NCI-H69 (cell line): ENCODE results near the gene ZNF592.

Source experiments
- DNase-seq: peaks from one replicate; lab custom pipeline; 2025; lab: John Stamatoyannopoulos, UW

The ZNF592 gene

DNA sequence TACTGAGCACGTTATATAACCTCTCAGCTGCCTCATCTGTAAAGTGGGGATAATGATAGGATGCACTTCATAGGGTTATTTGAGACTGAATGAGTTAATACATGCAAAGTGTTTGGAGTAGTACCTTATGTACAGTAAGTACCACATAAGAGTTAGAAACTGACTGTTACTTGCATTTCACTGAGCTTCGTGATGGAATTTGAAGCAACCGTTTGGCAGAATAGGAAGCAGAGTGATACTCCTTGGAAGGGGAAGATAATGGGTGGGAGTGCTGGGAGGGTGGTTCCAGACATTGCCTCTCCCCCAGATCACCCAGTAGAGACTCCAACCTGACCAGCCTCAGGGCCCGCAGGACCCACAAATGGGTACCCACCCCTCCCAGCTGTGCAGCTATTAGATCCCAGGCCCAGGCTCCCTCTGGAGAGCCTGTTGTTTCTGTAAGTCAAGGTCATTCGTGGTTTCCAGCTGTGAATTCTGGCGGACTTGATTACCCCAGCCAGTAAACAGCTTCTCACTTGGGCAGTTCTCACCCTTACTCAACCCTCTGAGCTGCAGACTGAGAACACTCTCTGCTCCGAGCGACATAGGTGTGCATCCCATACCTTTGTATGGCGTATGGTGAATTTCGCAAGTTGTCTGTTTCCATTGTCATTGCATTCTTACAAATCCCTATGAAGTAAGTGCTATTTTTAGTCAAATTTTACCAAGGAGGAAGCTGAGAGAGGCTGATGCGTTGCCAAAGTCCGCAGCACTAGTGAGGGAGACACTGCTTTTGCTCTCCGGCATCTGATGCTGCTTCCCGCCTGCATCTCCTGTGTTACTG, 79.9 kb downstream of the ZNF592 start:
- no peak for DNase-seq

DNA sequence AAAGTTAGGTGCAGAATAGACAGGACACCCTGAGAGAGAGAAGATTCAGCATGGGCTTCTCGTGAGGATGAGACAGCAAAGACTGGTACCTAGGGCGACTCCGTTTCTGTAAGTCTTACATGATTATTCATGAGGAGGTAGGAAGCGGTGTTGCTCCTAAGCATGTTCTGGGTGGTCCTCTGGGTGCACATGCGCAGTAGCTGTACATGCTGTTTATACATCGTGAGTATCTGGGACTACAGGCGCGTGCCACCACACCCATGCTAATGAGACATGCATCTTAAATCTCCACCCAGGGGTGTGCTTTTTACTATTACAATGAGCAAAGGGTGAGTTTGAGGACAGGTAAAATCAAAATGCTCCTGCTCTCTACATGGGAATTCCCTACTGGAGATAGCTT, 81.0 kb downstream of the ZNF592 start:
- DNase-seq = peak; percentile 7

DNA sequence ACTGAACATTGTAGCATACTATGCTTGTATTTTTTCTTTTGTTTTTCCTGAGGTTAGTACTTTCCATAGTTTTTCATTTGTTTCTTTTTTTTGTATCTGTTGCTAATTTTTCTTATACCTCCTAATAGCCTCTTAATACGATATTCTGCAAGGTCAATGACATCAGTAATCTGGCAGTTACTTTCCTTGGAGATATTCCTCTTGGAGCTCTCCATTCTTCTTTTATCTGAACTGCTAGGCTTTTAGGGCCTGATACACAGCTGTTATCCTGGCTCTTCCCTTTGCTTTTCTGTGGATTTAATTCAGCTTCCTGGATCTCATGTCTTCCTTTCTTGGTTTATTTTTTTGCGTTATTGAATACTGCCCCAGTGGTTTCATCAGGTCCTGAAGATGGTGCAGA, 81.6 kb downstream of the ZNF592 start:
- no peak for DNase-seq

DNA sequence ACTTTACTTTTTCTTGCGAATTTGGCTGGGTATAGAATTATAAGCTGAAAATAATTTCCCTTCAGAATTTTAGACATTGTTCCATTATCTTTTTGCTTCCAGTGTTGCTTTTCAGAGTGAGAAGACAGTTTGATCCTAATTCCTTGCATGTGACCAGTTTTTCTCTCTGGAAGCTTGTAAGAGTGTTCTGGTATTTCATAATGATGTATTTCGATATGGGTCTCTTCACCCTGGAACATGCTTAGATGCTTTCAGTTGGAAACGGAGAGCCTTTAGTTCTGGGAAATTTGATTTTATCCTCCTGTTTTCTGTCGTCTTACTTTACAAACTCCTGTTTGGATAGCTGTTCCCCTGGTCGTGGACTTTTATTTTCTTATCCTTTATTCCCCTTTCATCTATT, 82.6 kb downstream of the ZNF592 start:
- no peak for DNase-seq

DNA sequence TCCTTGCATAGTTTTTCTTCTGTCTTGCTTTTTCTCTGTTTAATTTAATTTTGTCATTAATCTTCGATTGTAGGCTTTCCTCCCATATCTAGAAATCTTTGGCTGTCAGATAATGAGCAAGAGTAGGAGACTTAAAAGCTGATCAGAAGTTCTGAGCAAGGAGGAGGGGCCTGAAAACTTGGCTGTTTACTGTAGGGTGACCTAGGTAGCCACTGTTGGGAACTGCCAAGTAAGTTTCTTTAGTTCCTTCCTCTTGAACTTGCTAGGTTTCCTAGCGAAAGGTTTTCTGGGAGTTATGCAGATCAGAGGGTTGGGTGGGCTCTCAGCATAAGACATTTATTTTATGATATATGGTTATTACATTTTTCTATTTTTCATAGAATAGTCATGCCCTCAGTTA, 83.2 kb downstream of the ZNF592 start:
- no peak for DNase-seq

DNA sequence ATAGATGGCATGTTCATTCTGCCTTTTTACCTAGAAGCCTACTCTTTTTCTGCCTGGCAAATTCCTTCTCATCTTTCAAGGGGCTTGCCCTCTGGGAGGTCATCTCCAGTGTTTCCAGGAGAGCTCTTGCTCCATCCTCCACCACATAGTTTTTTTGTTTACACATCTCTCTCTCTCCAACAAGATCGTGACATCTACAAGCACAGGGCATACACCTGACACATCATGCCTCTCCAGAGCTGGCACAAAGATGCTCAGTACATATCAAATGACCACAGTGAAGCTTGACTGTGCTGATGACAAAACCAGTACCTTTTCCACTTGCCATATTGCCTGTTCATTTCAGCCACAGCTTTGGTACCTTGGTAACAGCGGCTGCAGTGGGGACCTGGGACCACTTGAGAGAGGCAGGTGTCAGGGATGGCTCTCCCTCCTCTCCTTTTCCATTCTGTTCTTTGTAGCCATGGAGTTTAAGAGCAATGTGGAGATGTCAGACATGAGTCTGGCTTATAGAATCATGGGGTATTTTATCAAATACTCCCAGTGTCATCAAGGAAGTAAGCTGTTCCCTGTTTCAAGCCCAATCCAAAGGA, 84.2 kb downstream of the ZNF592 start:
- no peak for DNase-seq

DNA sequence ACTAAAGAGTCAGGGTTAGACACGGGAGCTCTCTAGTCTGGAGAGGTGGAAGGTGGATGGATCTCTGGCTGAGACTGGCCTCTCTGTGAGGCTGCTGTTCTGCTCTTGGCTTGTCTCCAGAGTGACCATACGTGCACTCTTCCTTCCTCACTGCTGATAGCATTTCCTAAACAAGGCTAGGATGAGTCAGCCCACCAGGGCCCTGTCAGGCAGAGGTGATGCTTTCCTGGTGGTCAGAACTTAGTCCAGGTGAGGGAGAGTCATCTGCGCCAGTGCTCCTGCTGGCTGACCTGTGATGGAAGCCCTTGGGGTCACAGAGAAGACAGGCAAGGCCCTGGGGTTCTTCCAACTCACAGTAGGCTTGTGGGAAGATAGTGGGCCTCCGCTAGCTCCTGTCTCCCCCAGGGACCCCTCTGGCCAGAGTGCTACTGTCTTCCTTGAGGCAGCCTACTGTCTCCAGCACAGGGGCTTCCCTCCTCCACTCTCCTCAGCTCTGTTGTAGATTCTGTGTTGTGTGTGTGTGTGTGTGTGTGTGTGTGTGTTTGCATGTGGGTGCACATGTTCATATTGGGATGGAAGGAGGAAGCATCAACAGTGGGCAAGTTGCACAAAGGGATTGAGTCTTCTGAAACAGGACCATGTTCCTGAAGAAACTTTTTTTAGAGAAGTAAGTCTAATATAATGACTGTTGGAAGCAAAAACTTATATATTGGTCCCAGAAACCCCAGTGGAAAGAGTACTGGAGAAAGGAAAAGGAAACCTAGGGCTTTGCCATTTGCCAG, 85.2 kb downstream of the ZNF592 start:
- no peak for DNase-seq

DNA sequence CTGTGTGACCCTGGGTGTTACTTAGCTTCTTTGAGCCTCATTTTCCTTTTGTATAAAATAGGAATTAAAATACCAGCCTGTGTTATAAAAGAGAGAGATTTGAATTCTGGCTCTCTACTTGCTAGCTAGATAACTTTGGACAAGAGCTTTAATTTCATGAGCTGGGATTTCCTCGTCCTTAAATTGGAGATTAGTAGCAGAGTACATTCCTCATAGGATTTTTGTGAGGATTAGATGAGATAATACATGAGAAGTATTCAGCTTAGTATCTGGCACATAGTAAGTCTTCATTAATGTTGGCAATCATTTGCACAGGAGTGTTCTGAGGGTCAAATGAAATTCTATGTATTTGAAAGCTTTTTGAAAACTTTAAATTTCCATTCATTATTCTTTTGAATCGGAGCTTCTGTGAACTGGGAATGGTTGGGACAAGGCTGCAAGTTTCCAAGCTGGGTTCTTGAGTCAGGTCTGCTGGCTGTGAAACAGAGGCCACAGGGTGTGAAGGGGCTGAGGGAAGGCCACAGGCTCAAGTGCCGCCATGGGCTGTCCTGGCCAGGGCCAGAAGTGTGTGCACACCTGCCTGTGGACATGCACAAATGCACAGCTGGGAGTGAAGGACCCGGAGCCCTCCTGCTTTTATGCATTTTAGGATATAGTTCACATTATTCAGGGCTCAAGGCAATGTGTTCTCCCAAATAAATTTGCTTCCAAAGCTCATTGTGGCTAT, 86.0 kb downstream of the ZNF592 start:
- no peak for DNase-seq

DNA sequence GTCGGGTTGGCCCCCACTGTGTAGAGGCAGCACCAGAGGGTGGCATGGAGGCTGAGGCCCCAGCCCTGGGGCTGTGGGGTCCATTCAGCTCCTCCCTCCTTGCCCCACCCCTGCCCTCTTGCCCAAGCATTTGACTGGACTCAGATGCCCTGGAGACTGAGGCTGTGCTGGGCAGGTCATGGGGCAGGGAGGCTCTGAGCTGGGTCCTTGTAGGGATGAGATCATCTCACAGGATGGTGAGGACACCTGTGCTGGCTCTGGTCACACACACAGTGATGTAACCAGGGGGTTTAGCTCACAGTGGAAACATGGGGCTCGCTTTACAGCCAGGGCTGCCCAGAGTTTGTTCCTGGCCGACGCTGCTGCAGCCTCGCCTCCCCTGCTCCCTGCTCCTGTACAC, 86.6 kb downstream of the ZNF592 start:
- no peak for DNase-seq

DNA sequence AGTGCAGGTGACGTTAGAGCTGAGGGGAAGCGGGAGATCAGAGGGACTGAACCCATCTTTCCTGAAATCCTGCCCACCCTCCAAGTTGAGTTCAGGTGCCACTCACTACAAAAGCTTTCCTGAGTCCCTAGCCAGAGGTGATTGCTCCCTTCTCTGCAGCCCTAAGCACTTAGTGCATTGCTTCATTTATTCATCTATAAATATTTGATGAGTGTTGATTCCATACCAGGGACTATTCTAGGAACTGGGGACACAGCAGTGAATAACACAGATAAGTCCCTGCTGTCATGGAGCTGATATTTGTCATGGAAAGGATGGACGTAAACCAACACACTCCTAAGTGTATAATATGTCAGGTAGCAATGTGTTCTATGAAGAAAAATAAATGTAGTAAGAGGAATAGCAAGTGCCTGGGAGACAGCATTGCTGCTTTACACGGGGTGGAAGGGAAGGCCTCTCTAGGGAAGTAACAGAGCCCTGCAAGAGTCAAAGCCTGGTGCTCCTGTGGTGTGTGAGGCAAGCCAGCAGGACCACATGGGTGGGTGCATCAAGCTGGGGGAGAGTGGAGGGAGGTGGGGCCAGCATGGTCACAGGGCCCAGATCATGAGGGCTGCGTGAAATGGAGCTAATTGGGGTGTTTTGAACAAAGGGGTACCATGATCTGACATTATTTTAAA, 87.4 kb downstream of the ZNF592 start:
- no peak for DNase-seq

DNA sequence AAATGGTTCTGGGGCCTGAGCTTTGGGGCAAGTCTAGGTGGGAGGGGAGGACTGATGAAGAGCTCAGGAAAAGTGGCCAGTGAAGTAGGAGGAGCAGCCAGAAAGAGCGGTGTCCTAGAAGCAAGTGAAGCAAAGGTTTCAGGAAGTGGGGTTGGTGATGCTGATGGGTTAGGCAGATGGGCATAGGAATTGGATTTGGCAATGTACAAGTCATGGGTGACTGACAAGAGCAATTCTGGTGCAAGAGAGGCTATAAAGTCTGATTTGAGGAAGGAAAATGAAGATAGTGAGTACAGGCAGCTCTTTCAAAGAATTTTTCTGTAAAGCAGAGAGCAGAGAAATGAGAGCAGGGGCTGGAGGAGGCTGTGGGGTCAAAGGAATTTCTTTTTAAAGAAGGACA, 88.5 kb downstream of the ZNF592 start:
- no peak for DNase-seq

DNA sequence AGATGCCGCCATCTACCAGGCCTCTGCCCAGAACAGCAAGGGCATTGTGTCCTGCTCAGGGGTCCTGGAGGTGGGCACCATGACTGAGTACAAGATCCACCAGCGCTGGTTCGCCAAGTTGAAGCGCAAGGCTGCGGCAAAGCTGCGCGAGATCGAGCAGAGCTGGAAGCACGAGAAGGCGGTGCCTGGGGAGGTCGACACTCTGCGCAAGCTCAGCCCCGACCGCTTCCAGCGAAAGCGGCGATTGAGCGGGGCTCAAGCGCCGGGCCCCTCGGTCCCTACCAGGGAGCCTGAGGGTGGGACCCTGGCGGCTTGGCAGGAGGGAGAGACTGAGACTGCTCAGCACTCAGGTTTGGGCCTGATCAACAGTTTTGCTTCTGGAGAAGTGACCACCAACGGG, 91.3 kb downstream of the ZNF592 start:
- DNase-seq = no peak

DNA sequence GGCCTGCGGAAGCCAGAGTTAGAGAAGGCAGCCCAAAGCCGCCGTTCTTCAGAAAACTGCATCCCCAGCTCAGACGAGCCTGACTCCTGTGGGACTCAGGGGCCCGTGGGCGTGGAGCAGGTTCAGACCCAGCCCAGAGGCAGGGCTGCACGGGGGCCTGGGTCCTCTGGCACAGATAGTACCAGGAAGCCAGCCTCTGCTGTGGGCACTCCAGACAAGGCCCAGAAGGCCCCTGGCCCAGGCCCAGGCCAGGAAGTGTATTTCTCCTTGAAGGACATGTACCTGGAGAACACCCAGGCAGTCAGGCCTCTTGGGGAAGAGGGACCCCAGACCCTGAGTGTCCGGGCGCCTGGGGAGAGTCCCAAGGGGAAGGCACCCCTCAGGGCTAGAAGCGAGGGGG, 91.9 kb downstream of the ZNF592 start:
- no peak for DNase-seq

DNA sequence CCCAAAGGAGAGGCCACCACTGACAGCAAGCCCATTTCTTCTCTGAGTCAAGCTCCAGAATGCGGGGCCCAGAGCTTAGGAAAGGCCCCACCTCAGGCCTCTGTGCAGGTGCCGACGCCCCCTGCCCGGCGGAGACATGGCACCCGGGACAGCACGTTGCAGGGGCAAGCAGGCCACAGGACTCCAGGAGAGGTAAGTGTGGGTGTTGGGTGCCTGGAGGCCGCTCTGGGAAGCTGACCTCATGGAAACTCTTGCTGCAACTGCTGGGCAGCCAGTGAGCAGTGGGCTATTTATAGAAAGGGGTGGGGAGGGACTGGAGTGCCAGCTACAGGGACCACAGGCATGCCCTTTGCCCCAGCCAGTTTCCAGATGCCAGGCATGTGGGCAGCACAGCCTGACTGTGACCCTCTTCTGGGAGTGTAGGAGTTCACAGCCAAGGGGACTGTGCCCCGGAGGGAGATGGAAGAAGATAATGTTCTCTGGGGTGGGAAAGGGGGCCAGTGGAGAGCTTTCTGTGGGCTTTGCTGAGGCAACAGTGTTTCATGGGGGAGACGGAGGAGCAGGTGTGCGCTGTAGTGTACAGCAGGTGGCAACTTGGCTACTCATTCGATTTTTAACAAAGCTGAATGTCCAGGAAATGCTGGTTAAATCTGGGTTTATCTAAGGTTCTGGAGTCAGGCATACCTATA, 92.5 kb downstream of the ZNF592 start:
- DNase-seq = no peak

DNA sequence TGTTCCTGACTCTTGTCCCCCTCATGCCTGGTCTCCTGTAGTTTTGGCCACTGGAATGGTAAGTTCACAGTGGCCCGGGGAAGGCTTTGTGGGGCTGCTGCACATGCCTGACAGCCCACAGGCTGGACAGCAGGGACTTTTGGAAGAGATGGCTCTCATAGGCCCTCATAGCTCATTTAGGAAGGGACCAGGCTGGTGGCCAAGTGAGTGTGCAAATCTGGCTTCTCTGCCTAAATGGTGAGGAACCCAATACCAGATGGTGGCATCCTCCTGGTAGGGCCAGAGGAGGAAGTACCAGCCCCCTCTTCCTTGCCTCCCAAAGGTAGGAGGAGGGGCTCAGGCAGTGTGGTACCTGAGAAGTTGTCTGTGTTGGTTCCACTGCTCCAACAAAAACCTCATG, 94.4 kb downstream of the ZNF592 start:
- DNase-seq = no peak

DNA sequence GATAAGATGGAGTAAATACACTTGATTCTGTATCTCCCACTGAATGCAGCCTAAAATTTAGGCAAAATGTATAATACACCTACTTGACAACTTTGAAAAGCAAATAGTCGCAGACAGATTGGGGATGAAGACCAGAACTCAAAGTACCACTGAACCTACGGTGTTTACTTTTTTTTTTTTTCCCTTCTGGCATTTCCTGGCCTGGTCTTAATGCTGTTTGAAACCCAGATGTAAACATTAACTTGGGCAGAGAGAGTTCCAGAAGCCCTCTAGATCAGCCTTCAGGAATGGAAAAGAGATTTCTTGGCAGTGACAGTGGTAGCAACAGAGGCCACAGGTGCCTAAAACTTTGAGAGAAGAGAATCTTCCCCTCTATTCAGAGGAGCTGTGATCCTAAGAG, 96.6 kb downstream of the ZNF592 start:
- DNase-seq = no peak

DNA sequence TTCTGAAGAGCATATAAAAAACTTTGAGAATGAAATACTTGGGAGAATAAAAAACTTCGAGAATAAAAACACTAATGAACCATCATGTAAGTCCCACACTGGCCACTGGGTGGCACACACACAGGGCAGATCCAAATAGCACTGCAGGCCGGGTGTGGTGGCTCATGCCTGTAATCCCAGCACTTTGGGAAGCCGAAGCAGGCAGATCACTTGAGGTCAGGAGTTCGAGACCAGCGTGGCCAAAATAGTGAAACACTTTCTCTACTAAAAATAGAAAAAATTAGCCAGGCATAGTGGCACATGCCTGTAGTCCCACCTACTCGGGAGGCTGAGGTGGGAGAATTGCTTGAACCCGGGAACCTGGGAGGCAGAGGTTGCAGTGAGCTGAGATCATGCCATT, 97.2 kb downstream of the ZNF592 start:
- peak; percentile 49 for DNase-seq

DNA sequence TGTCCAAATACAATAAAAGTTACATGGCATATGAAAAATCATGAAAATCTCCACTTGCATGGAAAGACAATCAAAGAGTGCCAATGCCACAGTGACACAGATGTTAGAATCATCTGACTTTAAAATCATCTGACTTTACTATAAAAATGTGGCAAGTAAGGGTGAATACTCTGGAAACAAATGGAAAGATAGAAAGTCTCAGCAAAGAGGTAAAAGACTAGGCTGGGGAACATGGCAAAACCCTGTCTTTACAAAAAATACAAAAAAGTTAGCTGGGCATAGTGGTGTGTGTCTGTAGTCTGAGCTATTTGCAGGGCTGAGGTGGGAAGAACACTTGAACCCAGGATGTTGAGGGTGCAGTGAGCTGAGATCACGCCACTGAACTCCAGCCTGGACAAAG, 97.9 kb downstream of the ZNF592 start:
- no peak for DNase-seq

DNA sequence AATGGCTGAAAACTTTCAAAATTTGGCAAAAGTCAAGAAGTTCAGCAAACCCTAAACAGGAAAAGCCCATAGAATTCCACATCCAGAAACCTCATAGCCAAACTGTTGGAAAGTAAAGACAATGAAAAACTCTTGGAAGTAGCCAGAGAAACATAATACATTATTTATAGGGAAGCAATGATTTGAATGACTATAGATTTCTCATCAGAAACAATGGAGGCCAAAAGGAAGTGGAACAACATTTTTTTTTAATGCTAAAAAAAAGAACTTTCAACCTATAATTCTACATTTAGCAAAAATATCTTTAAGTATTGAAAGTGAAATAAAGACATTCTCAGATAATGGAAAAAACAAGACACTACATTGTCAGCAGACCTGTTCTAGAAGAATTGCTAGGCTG, 99.0 kb downstream of the ZNF592 start:
- no peak for DNase-seq

DNA sequence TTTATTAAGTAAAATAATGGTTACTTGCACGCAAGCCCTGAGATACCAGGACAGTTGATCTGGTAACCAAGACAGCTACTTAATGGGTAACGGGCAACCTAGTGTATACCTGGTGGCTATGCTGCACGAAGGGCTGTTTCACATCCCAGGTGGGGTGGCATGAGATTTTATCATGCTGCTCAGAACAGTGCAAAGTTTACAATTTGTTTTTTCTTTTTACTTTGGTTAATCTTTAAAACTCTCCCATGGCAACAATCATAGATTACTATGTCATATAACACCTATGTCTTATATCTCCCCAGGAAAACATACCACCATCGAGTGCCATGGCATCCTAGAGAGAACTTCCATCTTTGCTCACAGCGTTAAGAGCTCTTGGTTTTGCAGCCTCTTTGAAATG, 103.8 kb downstream of the ZNF592 start:
- DNase-seq = no peak

DNA sequence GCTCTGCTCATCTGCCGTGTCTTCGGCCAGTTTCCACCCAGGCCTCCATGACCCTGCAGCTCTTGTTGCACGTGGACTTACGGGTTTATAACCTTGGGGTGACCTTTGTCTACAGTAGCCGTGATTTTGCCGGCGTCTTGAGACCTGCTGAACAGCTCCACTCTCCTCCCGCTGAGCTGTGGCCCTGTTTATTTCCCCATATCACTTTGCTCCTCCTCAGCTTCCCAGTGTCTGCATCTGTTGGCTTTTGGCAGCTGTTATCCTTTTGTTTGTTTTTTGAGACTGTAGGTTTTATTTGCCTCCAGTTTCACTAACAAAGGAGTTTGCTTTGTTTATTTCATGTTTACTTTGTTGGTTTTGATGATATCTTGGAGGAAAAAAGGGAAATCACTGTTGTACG, 106.7 kb downstream of the ZNF592 start:
- no peak for DNase-seq
